Measurements from ENCODE around the gene GCNT2.
"Not testable (repeated sequence)": the region's sequence is repeated elsewhere in the genome, so short reads cannot be mapped to it uniquely, and the experiment has no call there.

Gene GCNT2

GRCh38 chr6:10521104-10521808 lies at the start of gene GCNT2:
GCNT2 (plus strand) TSS chr6:10521351; CDS start chr6:10528912, 7,561 bp downstream.
- no peaks in the 10 kb centered on the region for H3K27me3 Mint-ChIP-seq
- DNase-seq = no peak
- peaks cover 33 to 66% of the 10 kb centered on the region in 2 donors for H3K4me1 Mint-ChIP-seq
- H3K9me3 Mint-ChIP-seq = no peaks in the 10 kb centered on the region
- no peaks in the 10 kb centered on the region for H3K36me3 Mint-ChIP-seq
- H3K27ac Mint-ChIP-seq = peak within 1 kb of the TSS; percentile 80
- peak within 1 kb of the TSS; percentile 53 to 76 for H3K4me3 Mint-ChIP-seq
- ATAC-seq (replicated peaks) = peak; percentile 62 to 66

- Mint-ChIP-seq H3K9me3 (no peaks in the 10 kb centered on the region), H3K27ac (no peak overlapping the region)
These were observed 48.5 kb upstream of the GCNT2 start for GRCh38 chr6:10472634-10473033.

GRCh38 chr6:10478187-10479040 lies 42.7 kb upstream of the GCNT2 start:
- ATAC-seq (replicated peaks) = peak; percentile 57 to 61
- peaks cover 46 to 47% of the 10 kb centered on the region in 2 donors for H3K27me3 Mint-ChIP-seq

More at GRCh38 chr6:10472634-10473033, 48.5 kb upstream of the GCNT2 start:
- no peaks in the 10 kb centered on the region for H3K4me1 Mint-ChIP-seq
- H3K36me3 Mint-ChIP-seq = no peaks in the 10 kb centered on the region
- no peak overlapping the region for H3K4me3 Mint-ChIP-seq
- ATAC-seq (replicated peaks) (no peak), DNase-seq (no peak)
- peaks cover 37 to 44% of the 10 kb centered on the region in 2 donors for H3K27me3 Mint-ChIP-seq

GRCh38 chr6:10479939-10480700 lies 41.0 kb upstream of the GCNT2 start:
- ATAC-seq (replicated peaks) (no peak), DNase-seq (no peak)
- Mint-ChIP-seq H3K4me3 (no peak overlapping the region), H3K4me1 (no peaks in the 10 kb centered on the region), H3K27me3 (peaks cover 38 to 41% of the 10 kb centered on the region in 2 donors), H3K9me3 (peaks cover 2 to 5% of the 10 kb centered on the region in 2 donors), H3K27ac (no peak overlapping the region), H3K36me3 (no peaks in the 10 kb centered on the region)

More at GRCh38 chr6:10478187-10479040, 42.7 kb upstream of the GCNT2 start:
- Mint-ChIP-seq H3K27ac (no peak overlapping the region), H3K4me1 (no peaks in the 10 kb centered on the region), H3K36me3 (no peaks in the 10 kb centered on the region), H3K4me3 (no peak overlapping the region), H3K9me3 (peaks cover 2 to 5% of the 10 kb centered on the region in 2 donors)
- DNase-seq = no peak

- Mint-ChIP-seq H3K27ac (no peak overlapping the region), H3K4me1 (no peaks in the 10 kb centered on the region), H3K4me3 (no peak overlapping the region), H3K9me3 (peaks cover 2 to 5% of the 10 kb centered on the region in 2 donors), H3K27me3 (peaks cover 30 to 36% of the 10 kb centered on the region in 2 donors), H3K36me3 (no peaks in the 10 kb centered on the region)
- DNase-seq (no peak), ATAC-seq (replicated peaks) (no peak)
These were observed 40.0 kb upstream of the GCNT2 start for GRCh38 chr6:10481101-10481500.

- Mint-ChIP-seq H3K27me3 (peaks cover 23 to 26% of the 10 kb centered on the region in 2 donors), H3K4me3 (no peak overlapping the region), H3K4me1 (no peaks in the 10 kb centered on the region), H3K36me3 (no peaks in the 10 kb centered on the region), H3K9me3 (peaks cover 2 to 5% of the 10 kb centered on the region in 2 donors), H3K27ac (no peak overlapping the region)
- ATAC-seq (replicated peaks) (no peak), DNase-seq (no peak)
These were observed 38.4 kb upstream of the GCNT2 start for GRCh38 chr6:10482636-10483257.

GRCh38 chr6:10484912-10485311 lies 36.2 kb upstream of the GCNT2 start:
- H3K4me3 Mint-ChIP-seq = no peak overlapping the region
- peaks cover under 1 to 3% of the 10 kb centered on the region in 2 donors for H3K9me3 Mint-ChIP-seq
- no peak overlapping the region for H3K27ac Mint-ChIP-seq
- no peak for ATAC-seq (replicated peaks)
- H3K36me3 Mint-ChIP-seq = no peaks in the 10 kb centered on the region
- H3K4me1 Mint-ChIP-seq = peaks cover 0 to 4% of the 10 kb centered on the region in 2 donors
- DNase-seq = no peak
- H3K27me3 Mint-ChIP-seq = peaks cover 20 to 33% of the 10 kb centered on the region in 2 donors

- H3K9me3 Mint-ChIP-seq = peaks cover 0 to 3% of the 10 kb centered on the region in 2 donors
- H3K27me3 Mint-ChIP-seq = peaks cover 18 to 36% of the 10 kb centered on the region in 2 donors
- peaks cover 0 to 4% of the 10 kb centered on the region in 2 donors for H3K4me1 Mint-ChIP-seq
- DNase-seq (no peak), ATAC-seq (replicated peaks) (no peak)
- no peak overlapping the region for H3K27ac Mint-ChIP-seq
- no peaks in the 10 kb centered on the region for H3K36me3 Mint-ChIP-seq
- no peak overlapping the region for H3K4me3 Mint-ChIP-seq
These were observed 35.7 kb upstream of the GCNT2 start for GRCh38 chr6:10485406-10485805.

GRCh38 chr6:10486215-10486614 lies 34.9 kb upstream of the GCNT2 start:
- no peak for ATAC-seq (replicated peaks)
- H3K4me3 Mint-ChIP-seq = no peak overlapping the region
- peaks cover 0 to 5% of the 10 kb centered on the region in 2 donors for H3K9me3 Mint-ChIP-seq
- peaks cover 0 to 4% of the 10 kb centered on the region in 2 donors for H3K4me1 Mint-ChIP-seq
- no peak for DNase-seq
- no peak overlapping the region for H3K27ac Mint-ChIP-seq
- H3K36me3 Mint-ChIP-seq = no peaks in the 10 kb centered on the region
- peaks cover 13 to 30% of the 10 kb centered on the region in 2 donors for H3K27me3 Mint-ChIP-seq

- not testable (repeated sequence) for ATAC-seq (replicated peaks); H3K4me3 Mint-ChIP-seq; H3K9me3 Mint-ChIP-seq; DNase-seq; H3K36me3 Mint-ChIP-seq; H3K27ac Mint-ChIP-seq; H3K4me1 Mint-ChIP-seq
- peaks cover 13 to 30% of the 10 kb centered on the region in 2 donors for H3K27me3 Mint-ChIP-seq
These were observed 34.1 kb upstream of the GCNT2 start for GRCh38 chr6:10486944-10487588.

GRCh38 chr6:10487668-10488327 lies 33.4 kb upstream of the GCNT2 start:
- Mint-ChIP-seq H3K9me3 (peaks cover 0 to 3% of the 10 kb centered on the region in 2 donors), H3K4me3 (no peak overlapping the region), H3K27ac (no peak overlapping the region), H3K4me1 (peaks cover 0 to 4% of the 10 kb centered on the region in 2 donors), H3K36me3 (no peaks in the 10 kb centered on the region), H3K27me3 (peaks cover 13 to 30% of the 10 kb centered on the region in 2 donors)
- ATAC-seq (replicated peaks) = no peak
- DNase-seq = no peak

GRCh38 chr6:10491463-10491862 lies 29.7 kb upstream of the GCNT2 start:
- no peak for ATAC-seq (replicated peaks)
- H3K27ac Mint-ChIP-seq = no peak overlapping the region

GRCh38 chr6:10491905-10492304 lies 29.2 kb upstream of the GCNT2 start:
- H3K27me3 Mint-ChIP-seq = peaks cover 23 to 49% of the 10 kb centered on the region in 2 donors
- not testable (repeated sequence) for H3K36me3 Mint-ChIP-seq; ATAC-seq (replicated peaks); H3K4me3 Mint-ChIP-seq; DNase-seq; H3K27ac Mint-ChIP-seq; H3K9me3 Mint-ChIP-seq; H3K4me1 Mint-ChIP-seq

More at GRCh38 chr6:10491463-10491862, 29.7 kb upstream of the GCNT2 start:
- Mint-ChIP-seq H3K4me3 (no peak overlapping the region), H3K27me3 (peaks cover 20 to 46% of the 10 kb centered on the region in 2 donors), H3K36me3 (no peaks in the 10 kb centered on the region), H3K9me3 (peaks cover 0 to 3% of the 10 kb centered on the region in 2 donors), H3K4me1 (peaks cover 4 to 5% of the 10 kb centered on the region in 2 donors)
- DNase-seq = no peak

Measured in stimulated activated naive B cell treated with anti-CD40 and anti-IgM and Interleukin-4, amounts not matched to agents 10 μg/mL and 1 μg/mL and 100 μg/mL, for 72 hours (primary cell).